ENCODE results near the gene ZBED6.

DNA sequence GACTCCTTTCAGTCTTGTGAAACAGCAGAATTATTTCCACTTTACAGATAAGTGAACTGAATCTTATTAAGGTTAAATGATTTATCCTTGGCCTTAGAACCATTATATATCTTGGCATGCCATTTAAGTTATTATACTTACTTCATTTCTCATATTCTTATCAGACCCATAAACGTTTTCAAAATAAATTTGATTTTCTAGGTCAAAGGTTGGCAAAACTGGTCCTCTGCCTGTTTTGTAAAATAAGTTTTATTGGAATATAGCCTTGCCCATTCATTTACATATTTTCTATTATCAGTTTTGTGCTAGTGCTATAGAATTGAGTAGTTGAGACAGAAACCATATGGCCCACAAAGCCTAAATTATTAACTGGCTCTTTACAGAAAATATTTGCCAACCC lies 33.1 kb downstream of the ZBED6 start:
- TF ChIP-seq MYC (IDR thresholded peaks at IDR 0.05; ENCODE audit: low read depth, low read length) (no peak), POLR2A (IDR thresholded peaks at IDR 0.05; ENCODE audit: extremely low read depth, insufficient read length) (no peak)
